ENCODE results near the gene TMEM72.

The TMEM72 gene

GRCh38 chr10:44920252-44920651 lies 9.1 kb downstream of the TMEM72 start:
- Histone ChIP-seq H3K27ac (no peak overlapping the region), H3K4me2 (ENCODE audit: low read length) (no peak overlapping the region), H3K9ac (no peak overlapping the region), H3K27me3 (ENCODE audit: control insufficient read depth, insufficient read depth, low read length) (no peaks in the 10 kb centered on the region), H3K36me3 (ENCODE audit: control insufficient read depth, insufficient read depth, low read length) (no peaks in the 10 kb centered on the region), H3K4me1 (no peaks in the 10 kb centered on the region), H3K79me2 (no peaks in the 10 kb centered on the region), H2AFZ (no peak overlapping the region), H3K4me3 (ENCODE audit: low read depth, low read length) (no peak overlapping the region), H3K9me3 (ENCODE audit: control insufficient read depth, low read length) (no peaks in the 10 kb centered on the region)
- no peak for TF ChIP-seq CTCF (IDR thresholded peaks at IDR 0.05)

- Histone ChIP-seq H3K36me3 (ENCODE audit: control insufficient read depth, insufficient read depth, low read length) (no peaks in the 10 kb centered on the region), H3K4me1 (no peaks in the 10 kb centered on the region), H2AFZ (no peak overlapping the region), H3K79me2 (no peaks in the 10 kb centered on the region), H3K4me3 (ENCODE audit: low read depth, low read length) (no peak overlapping the region), H3K27me3 (ENCODE audit: control insufficient read depth, insufficient read depth, low read length) (no peaks in the 10 kb centered on the region), H3K4me2 (ENCODE audit: low read length) (no peak overlapping the region), H3K27ac (no peak overlapping the region), H3K9me3 (ENCODE audit: control insufficient read depth, low read length) (no peaks in the 10 kb centered on the region), H3K9ac (no peak overlapping the region)
- TF ChIP-seq CTCF (IDR thresholded peaks at IDR 0.05): no peak
Observed at GRCh38 chr10:44921061-44921460, 9.9 kb downstream of the TMEM72 start.

- H3K9ac ChIP-seq: no peak overlapping the region
- H3K27me3 ChIP-seq (ENCODE audit: control insufficient read depth, insufficient read depth, low read length): no peaks in the 10 kb centered on the region
- no peak overlapping the region for H2AFZ ChIP-seq
- H3K36me3 ChIP-seq (ENCODE audit: control insufficient read depth, insufficient read depth, low read length): no peaks in the 10 kb centered on the region
- no peak overlapping the region for H3K4me3 ChIP-seq (ENCODE audit: low read depth, low read length)
- H3K9me3 ChIP-seq (ENCODE audit: control insufficient read depth, low read length): no peaks in the 10 kb centered on the region
- H3K4me1 ChIP-seq: no peaks in the 10 kb centered on the region
- H3K4me2 ChIP-seq (ENCODE audit: low read length): no peak overlapping the region
- no peaks in the 10 kb centered on the region for H3K79me2 ChIP-seq
- H3K27ac ChIP-seq: no peak overlapping the region
- TF ChIP-seq CTCF (IDR thresholded peaks at IDR 0.05): no peak
Observed at GRCh38 chr10:44921506-44921905, 10.4 kb downstream of the TMEM72 start.

- Histone ChIP-seq H3K4me1 (no peaks in the 10 kb centered on the region), H3K4me2 (ENCODE audit: low read length) (no peak overlapping the region), H3K9me3 (ENCODE audit: control insufficient read depth, low read length) (no peaks in the 10 kb centered on the region), H3K4me3 (ENCODE audit: low read depth, low read length) (no peak overlapping the region), H2AFZ (no peak overlapping the region), H3K9ac (no peak overlapping the region), H3K27me3 (ENCODE audit: control insufficient read depth, insufficient read depth, low read length) (no peaks in the 10 kb centered on the region), H3K36me3 (ENCODE audit: control insufficient read depth, insufficient read depth, low read length) (no peaks in the 10 kb centered on the region), H3K79me2 (no peaks in the 10 kb centered on the region), H3K27ac (no peak overlapping the region)
- TF ChIP-seq CTCF (IDR thresholded peaks at IDR 0.05): no peak
Observed at GRCh38 chr10:44922021-44922420, 10.9 kb downstream of the TMEM72 start.

GRCh38 chr10:44922796-44923545 lies 11.8 kb downstream of the TMEM72 start:
- H3K36me3 ChIP-seq (ENCODE audit: control insufficient read depth, insufficient read depth, low read length): no peaks in the 10 kb centered on the region
- H3K4me3 ChIP-seq (ENCODE audit: low read depth, low read length): no peak overlapping the region
- no peaks in the 10 kb centered on the region for H3K9me3 ChIP-seq (ENCODE audit: control insufficient read depth, low read length)
- H3K4me2 ChIP-seq (ENCODE audit: low read length): no peak overlapping the region
- no peaks in the 10 kb centered on the region for H3K27me3 ChIP-seq (ENCODE audit: control insufficient read depth, insufficient read depth, low read length)
- TF ChIP-seq CTCF (IDR thresholded peaks at IDR 0.05): no peak
- no peaks in the 10 kb centered on the region for H3K4me1 ChIP-seq
- no peak overlapping the region for H3K9ac ChIP-seq
- no peak overlapping the region for H2AFZ ChIP-seq
- no peaks in the 10 kb centered on the region for H3K79me2 ChIP-seq
- H3K27ac ChIP-seq: no peak overlapping the region
